GM23248 (cell line): ENCODE results near the gene CHDH.

Experiments
- EZH2 ChIP-seq: fragments of 200-600 bp; sonication (generic); IDR thresholded peaks from 2 replicates; pipeline ENCODE4 v1.6.1; 2018; ENCODE audit warnings: antibody characterized with exemption, mild to moderate bottlenecking; ENCODE audit not compliant: insufficient read depth, poor library complexity, severe bottlenecking
- EZH2phosphoT487 ChIP-seq: fragments of 200-600 bp; sonication (generic); IDR thresholded peaks from 2 replicates; pipeline ENCODE4 v1.6.1; 2018; ENCODE audit warnings: antibody characterized with exemption, moderate library complexity, mild to moderate bottlenecking, low read depth; ENCODE audit not compliant: insufficient read depth

DNA sequence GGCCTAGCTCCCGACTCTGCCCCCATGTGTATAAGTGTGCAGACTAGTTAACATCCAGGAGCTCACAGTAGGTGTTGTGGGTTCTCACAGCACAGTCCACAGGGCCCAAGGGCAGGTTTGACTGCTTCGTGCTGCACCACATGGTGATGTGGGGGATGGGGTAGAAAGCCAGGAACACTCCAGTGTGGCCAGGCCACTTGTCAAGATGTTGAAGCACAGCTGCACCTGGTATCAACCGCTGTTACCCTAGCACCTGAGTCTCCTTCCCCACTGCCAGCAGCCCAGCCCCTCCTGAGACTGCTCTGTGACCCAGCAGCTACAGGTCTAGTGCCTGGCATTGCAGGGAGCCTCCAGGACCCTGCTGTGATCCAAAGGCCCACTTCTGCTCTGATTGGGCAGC is 53.4 kb downstream of the CHDH start:
- TF ChIP-seq EZH2 (no peak), EZH2phosphoT487 (no peak)
